ENCODE data around the gene IFTAP.

DNA sequence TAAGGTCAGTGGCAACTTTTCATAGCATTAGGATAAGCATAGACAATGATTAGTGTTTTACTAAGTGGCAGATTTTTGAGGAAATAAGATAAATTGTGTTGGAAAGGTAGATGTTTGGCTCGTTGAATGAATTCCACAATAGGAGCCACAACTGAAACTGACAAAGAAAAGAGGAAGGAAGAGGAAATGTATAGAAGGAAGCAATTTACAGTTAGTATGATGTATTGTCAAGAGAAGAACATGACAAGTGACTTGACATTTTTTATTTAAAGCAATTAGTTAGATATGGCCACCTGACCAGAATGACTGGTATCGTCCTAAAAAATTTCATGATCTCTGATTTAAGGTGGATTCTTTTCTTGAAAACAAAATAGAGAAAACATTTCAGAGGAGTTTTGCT, 6.9 kb downstream of the IFTAP start:
- TF ChIP-seq SOX15 (CRISPR knock-in tag; IDR thresholded peaks at IDR 0.05): no peak
- TF ChIP-seq, protein P1, sequence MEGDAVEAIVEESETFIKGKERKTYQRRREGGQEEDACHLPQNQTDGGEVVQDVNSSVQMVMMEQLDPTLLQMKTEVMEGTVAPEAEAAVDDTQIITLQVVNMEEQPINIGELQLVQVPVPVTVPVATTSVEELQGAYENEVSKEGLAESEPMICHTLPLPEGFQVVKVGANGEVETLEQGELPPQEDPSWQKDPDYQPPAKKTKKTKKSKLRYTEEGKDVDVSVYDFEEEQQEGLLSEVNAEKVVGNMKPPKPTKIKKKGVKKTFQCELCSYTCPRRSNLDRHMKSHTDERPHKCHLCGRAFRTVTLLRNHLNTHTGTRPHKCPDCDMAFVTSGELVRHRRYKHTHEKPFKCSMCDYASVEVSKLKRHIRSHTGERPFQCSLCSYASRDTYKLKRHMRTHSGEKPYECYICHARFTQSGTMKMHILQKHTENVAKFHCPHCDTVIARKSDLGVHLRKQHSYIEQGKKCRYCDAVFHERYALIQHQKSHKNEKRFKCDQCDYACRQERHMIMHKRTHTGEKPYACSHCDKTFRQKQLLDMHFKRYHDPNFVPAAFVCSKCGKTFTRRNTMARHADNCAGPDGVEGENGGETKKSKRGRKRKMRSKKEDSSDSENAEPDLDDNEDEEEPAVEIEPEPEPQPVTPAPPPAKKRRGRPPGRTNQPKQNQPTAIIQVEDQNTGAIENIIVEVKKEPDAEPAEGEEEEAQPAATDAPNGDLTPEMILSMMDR (IDR thresholded peaks at IDR 0.05): no peak
- TF ChIP-seq, protein P2, sequence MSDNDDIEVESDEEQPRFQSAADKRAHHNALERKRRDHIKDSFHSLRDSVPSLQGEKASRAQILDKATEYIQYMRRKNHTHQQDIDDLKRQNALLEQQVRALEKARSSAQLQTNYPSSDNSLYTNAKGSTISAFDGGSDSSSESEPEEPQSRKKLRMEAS (CRISPR knock-in tag; IDR thresholded peaks at IDR 0.05): no peak
- TF ChIP-seq, protein P3, sequence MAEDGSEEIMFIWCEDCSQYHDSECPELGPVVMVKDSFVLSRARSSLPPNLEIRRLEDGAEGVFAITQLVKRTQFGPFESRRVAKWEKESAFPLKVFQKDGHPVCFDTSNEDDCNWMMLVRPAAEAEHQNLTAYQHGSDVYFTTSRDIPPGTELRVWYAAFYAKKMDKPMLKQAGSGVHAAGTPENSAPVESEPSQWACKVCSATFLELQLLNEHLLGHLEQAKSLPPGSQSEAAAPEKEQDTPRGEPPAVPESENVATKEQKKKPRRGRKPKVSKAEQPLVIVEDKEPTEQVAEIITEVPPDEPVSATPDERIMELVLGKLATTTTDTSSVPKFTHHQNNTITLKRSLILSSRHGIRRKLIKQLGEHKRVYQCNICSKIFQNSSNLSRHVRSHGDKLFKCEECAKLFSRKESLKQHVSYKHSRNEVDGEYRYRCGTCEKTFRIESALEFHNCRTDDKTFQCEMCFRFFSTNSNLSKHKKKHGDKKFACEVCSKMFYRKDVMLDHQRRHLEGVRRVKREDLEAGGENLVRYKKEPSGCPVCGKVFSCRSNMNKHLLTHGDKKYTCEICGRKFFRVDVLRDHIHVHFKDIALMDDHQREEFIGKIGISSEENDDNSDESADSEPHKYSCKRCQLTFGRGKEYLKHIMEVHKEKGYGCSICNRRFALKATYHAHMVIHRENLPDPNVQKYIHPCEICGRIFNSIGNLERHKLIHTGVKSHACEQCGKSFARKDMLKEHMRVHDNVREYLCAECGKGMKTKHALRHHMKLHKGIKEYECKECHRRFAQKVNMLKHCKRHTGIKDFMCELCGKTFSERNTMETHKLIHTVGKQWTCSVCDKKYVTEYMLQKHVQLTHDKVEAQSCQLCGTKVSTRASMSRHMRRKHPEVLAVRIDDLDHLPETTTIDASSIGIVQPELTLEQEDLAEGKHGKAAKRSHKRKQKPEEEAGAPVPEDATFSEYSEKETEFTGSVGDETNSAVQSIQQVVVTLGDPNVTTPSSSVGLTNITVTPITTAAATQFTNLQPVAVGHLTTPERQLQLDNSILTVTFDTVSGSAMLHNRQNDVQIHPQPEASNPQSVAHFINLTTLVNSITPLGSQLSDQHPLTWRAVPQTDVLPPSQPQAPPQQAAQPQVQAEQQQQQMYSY (CRISPR knock-in tag; IDR thresholded peaks at IDR 0.05): no peak
- TF ChIP-seq, protein P4, sequence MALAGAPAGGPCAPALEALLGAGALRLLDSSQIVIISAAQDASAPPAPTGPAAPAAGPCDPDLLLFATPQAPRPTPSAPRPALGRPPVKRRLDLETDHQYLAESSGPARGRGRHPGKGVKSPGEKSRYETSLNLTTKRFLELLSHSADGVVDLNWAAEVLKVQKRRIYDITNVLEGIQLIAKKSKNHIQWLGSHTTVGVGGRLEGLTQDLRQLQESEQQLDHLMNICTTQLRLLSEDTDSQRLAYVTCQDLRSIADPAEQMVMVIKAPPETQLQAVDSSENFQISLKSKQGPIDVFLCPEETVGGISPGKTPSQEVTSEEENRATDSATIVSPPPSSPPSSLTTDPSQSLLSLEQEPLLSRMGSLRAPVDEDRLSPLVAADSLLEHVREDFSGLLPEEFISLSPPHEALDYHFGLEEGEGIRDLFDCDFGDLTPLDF (CRISPR knock-in tag; IDR thresholded peaks at IDR 0.05): no peak
- no peak for TF ChIP-seq CREM (CRISPR knock-in tag; IDR thresholded peaks at IDR 0.05)
- TF ChIP-seq ESRRA (CRISPR knock-in tag; IDR thresholded peaks at IDR 0.05; ENCODE audit: borderline replicate concordance): no peak
